Measurements from ENCODE around the gene CMTR1.

DNA sequence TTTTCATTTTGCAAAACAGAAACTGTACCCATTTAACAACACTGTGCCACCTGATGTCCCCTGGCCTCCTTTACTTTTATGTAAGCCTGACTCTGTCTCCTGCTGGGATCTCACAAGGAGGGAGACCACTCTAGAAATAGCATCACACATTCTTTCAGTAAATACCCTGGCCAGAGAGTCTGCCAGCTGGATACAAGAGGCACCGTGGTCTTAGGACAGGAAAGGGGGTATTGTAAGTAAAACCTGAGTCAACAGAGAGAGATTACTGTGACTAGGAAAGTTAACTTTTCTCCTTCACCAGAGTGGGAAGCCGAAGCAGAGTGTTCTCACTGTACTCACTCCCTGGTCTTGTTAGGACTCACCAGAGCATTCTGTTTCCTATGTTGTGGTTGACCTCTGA lies 27.8 kb downstream of the CMTR1 start:
- TF ChIP-seq, protein P1, sequence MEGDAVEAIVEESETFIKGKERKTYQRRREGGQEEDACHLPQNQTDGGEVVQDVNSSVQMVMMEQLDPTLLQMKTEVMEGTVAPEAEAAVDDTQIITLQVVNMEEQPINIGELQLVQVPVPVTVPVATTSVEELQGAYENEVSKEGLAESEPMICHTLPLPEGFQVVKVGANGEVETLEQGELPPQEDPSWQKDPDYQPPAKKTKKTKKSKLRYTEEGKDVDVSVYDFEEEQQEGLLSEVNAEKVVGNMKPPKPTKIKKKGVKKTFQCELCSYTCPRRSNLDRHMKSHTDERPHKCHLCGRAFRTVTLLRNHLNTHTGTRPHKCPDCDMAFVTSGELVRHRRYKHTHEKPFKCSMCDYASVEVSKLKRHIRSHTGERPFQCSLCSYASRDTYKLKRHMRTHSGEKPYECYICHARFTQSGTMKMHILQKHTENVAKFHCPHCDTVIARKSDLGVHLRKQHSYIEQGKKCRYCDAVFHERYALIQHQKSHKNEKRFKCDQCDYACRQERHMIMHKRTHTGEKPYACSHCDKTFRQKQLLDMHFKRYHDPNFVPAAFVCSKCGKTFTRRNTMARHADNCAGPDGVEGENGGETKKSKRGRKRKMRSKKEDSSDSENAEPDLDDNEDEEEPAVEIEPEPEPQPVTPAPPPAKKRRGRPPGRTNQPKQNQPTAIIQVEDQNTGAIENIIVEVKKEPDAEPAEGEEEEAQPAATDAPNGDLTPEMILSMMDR (IDR thresholded peaks at IDR 0.05): no peak
- no peak for TF ChIP-seq EP300 (IDR thresholded peaks at IDR 0.05)
- no peak for TF ChIP-seq POLR2A (IDR thresholded peaks at IDR 0.05)

Data from suprapubic skin (tissue), 3 donors.